ENCODE data around the gene PPP1R2B.
A peak's percentile ranks its signal among the peaks of the same experiment; 100 is the strongest.
"Not testable (repeated sequence)": the region's sequence is repeated elsewhere in the genome, so short reads cannot be mapped to it uniquely, and the experiment has no call there.

Gene PPP1R2B

DNA sequence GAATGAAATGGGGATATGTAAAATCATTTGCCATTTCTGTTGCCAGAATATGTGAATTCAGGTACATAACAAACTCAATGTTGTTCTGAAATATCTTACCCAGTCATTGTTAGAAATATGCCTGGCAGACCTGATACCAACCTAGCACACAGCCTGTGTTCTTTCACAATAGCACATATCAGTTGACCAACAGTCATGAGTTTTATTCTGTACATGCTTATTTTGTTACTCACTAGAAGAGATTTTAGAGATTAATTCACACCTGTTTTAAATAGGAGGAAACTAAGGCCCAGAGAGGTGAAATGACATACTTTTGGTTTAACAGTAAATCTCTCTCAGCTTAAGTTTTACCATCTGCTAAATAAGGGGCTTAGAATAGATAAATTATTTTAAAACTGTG lies 8.4 kb upstream of the PPP1R2B start:
- no peak overlapping the region for H3K4me3 Mint-ChIP-seq

GRCh38 chr5:156846914-156847313 lies 3.2 kb upstream of the PPP1R2B start:
- Mint-ChIP-seq H3K9me3 (peaks cover 8% of the 10 kb centered on the region), H3K27ac (no peak overlapping the region), H3K4me3 (no peak overlapping the region), H3K36me3 (no peaks in the 10 kb centered on the region), H3K27me3 (peaks cover 27% of the 10 kb centered on the region), H3K4me1 (no peaks in the 10 kb centered on the region)
- no peak for ATAC-seq

More for the DNA sequence above, 8.4 kb upstream of the PPP1R2B start:
- Mint-ChIP-seq H3K27ac (no peak overlapping the region), H3K27me3 (peaks cover 11% of the 10 kb centered on the region), H3K4me1 (no peaks in the 10 kb centered on the region), H3K9me3 (no peaks in the 10 kb centered on the region), H3K36me3 (no peaks in the 10 kb centered on the region)
- no peak for ATAC-seq

- H3K4me3 Mint-ChIP-seq, result not testable (repeated sequence)
These were observed 1.6 kb upstream of the PPP1R2B start for GRCh38 chr5:156848447-156848846.

DNA sequence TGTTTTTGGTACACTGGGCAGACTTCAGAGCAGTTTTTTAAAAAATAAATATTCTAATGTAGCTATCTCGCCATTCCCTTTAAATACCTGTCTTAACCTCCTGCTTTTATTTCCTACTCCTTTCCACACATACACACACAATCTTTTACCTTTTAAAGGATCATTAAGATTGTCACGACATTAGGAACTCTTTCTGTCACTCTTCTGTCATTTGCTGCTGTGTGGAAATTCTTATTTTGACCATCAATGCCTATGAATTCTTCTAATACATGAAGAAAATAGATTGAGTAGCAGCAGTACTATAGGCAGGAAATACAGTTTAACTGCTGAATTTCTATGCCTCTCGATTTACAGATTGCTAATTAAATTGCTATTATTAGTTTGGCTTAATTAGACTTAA lies 1.8 kb downstream of the PPP1R2B start:
- Mint-ChIP-seq H3K4me3 (no peak overlapping the region), H3K9me3 (peaks cover 22% of the 10 kb centered on the region), H3K4me1 (no peaks in the 10 kb centered on the region), H3K27me3 (peaks cover 48% of the 10 kb centered on the region), H3K36me3 (peaks cover 6% of the 10 kb centered on the region), H3K27ac (no peak overlapping the region)
- no peak for ATAC-seq

More at GRCh38 chr5:156848447-156848846, 1.6 kb upstream of the PPP1R2B start:
- not testable (repeated sequence) for H3K4me1 Mint-ChIP-seq, H3K36me3 Mint-ChIP-seq, H3K9me3 Mint-ChIP-seq, ATAC-seq, H3K27ac Mint-ChIP-seq
- H3K27me3 Mint-ChIP-seq, result peaks cover 28% of the 10 kb centered on the region

- H3K27me3 Mint-ChIP-seq, result peaks cover 39% of the 10 kb centered on the region
- H3K36me3 Mint-ChIP-seq, H3K4me3 Mint-ChIP-seq, H3K4me1 Mint-ChIP-seq, ATAC-seq, H3K27ac Mint-ChIP-seq: not testable (repeated sequence)
- peaks cover 19% of the 10 kb centered on the region for H3K9me3 Mint-ChIP-seq
These were observed 3.0 kb downstream of the PPP1R2B start for GRCh38 chr5:156853055-156853454.

DNA sequence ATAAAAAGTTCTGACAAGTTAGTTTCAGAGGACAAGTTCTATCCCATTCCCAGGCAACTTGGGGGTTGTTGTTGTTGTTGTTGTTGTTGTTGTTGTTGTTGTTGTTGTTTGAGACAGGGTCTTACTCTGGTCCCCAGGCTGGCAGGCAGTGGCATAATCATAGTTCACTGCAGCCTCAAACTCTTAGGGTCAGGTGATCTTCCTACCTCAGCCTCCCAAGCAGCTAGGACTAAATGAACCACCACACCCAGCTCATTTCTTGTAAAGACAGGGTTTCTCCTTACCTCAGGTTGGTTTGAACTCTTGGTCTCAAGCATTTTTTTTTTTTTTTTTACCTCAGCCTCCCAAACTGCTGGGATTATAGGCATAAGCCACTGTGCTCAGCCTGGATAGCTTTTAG lies 15.3 kb downstream of the PPP1R2B start:
- ATAC-seq, result no peak
- H3K36me3 Mint-ChIP-seq, result no peaks in the 10 kb centered on the region
- no peak overlapping the region for H3K27ac Mint-ChIP-seq
- H3K4me1 Mint-ChIP-seq, result no peaks in the 10 kb centered on the region
- H3K9me3 Mint-ChIP-seq, result peaks cover 2% of the 10 kb centered on the region
- H3K27me3 Mint-ChIP-seq, result no peaks in the 10 kb centered on the region
- no peak overlapping the region for H3K4me3 Mint-ChIP-seq

DNA sequence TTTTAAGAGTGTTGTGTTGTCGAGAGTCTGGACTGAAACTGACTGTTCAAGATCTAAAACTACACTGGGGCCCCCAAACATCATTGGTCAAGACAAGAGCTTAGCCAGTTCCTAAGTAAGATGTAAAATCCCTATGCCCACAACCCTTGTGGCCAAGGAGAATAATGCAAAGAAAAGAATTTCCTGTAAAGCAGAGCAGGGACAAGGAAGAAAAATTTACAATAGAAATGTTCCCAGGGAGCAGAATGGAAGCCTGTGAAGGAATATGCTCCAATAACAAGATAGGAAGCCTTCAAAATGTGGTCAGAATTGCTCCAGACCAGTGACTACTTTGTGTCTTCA lies 20.4 kb downstream of the PPP1R2B start:
- Mint-ChIP-seq H3K27me3 (peaks cover 6% of the 10 kb centered on the region), H3K27ac (no peak overlapping the region), H3K9me3 (peaks cover 19% of the 10 kb centered on the region), H3K4me3 (no peak overlapping the region), H3K4me1 (no peaks in the 10 kb centered on the region), H3K36me3 (no peaks in the 10 kb centered on the region)
- no peak for ATAC-seq

DNA sequence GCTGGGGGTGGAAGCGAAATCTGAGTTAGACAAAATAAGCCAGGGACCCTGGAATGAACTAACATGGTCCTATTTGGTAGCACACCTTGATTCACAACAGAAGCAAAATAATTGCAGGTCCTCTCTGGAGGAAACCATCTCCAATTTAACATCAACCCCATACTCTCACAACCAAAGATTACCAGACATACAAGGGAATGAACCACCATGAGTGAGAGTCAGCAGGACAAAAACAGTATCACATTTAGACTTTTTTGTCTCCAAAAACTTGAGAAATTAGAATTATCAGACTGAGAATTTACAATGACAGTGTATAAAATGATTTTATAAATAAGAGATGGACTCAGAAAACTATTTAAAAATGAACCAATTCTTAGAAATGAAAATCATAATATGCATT lies 21.1 kb downstream of the PPP1R2B start:
- no peak overlapping the region for H3K27ac Mint-ChIP-seq

DNA sequence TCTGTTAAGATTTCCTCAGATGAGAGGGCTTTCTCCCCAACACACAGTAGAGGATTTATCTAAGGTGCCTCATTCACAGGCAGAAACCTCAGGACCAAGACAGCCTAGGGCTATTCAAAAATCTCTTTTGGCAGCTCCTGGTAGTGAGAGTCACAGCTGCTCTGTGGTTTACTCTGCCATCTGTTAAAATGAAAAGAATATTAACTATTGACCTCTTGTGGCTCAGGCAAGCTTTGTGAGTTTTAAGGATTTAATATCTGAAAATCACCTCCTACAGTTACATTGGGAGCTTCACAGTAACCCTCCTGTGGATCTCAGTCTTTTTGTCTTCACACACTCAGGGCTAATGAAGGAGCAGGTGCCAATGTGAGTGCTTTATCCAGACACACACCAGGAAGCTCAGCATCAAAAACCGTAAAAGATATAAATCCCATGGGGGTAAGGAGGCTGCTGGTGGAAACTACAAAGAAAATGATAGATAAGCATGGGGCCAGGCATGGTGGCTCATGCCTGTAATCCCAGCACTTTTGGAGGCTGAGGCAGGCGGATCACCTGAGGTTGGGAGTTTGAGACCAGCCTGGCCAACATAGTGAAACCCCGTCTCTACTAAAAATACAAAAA lies 29.7 kb downstream of the PPP1R2B start:
- no peak for ATAC-seq
- H3K36me3 Mint-ChIP-seq, result no peaks in the 10 kb centered on the region
- H3K27ac Mint-ChIP-seq, result no peak overlapping the region
- no peak overlapping the region for H3K4me3 Mint-ChIP-seq
- H3K9me3 Mint-ChIP-seq, result no peaks in the 10 kb centered on the region
- H3K4me1 Mint-ChIP-seq, result no peaks in the 10 kb centered on the region
- peaks cover 29% of the 10 kb centered on the region for H3K27me3 Mint-ChIP-seq

More for the DNA sequence above, 21.1 kb downstream of the PPP1R2B start:
- Mint-ChIP-seq H3K27me3 (peaks cover 8% of the 10 kb centered on the region), H3K4me3 (no peak overlapping the region), H3K4me1 (no peaks in the 10 kb centered on the region), H3K36me3 (no peaks in the 10 kb centered on the region), H3K9me3 (peaks cover 19% of the 10 kb centered on the region)
- no peak for ATAC-seq

DNA sequence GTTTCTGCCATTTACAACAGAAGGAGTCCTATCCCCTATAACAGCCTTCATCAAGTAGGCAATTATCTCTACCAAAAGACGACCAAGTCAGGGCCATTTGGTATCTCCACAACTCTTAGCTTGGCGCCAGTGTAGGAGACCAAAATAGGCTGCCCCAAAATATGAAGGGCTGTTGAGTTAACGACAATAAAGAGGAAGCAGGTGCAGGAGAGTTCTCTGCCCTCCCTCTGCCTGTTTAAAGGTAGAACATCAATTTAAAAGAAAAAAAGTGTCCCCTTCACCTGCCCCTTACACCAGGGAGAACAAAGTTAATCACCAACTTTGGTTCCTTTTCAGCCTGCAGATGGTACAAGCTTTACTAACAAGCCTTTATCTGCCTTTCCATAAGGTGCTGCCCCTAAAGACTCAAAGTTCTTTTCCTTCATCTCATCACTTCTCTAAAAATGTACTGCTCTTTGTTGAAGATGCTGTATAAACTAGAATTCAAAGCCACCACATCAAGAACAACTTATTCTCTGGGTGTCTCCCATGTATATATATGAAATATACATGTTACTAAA lies 33.3 kb downstream of the PPP1R2B start:
- ATAC-seq, result no peak
- Mint-ChIP-seq H3K27me3 (peaks cover 15% of the 10 kb centered on the region), H3K4me1 (no peaks in the 10 kb centered on the region), H3K36me3 (no peaks in the 10 kb centered on the region), H3K27ac (no peak overlapping the region), H3K4me3 (no peak overlapping the region), H3K9me3 (no peaks in the 10 kb centered on the region)

DNA sequence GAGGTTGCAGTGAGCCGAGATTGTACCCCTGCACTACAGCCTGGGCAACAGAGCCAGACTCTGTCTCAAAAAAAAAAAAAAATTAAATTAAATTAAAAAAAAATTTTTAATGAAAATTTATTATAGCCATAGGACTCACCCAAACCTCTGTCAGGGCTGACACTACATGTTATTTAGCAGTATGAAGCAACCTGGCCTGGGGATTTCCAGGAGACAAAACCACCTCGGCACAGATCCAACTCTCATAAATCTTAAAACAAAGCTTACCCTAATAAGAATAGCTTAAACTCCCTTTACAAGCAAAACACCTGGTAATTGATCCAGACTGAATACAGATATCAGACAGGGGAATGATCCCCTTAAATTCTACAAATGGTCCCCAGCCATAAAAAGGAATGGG lies 38.4 kb downstream of the PPP1R2B start:
- Mint-ChIP-seq H3K4me1 (peaks cover 14% of the 10 kb centered on the region), H3K9me3 (no peaks in the 10 kb centered on the region), H3K27ac (no peak overlapping the region), H3K36me3 (no peaks in the 10 kb centered on the region), H3K4me3 (no peak overlapping the region), H3K27me3 (no peaks in the 10 kb centered on the region)
- ATAC-seq, result no peak

GRCh38 chr5:156892223-156892622 lies 42.1 kb downstream of the PPP1R2B start:
- H3K36me3 Mint-ChIP-seq, result no peaks in the 10 kb centered on the region
- ATAC-seq, result no peak
- peaks cover 19% of the 10 kb centered on the region for H3K4me1 Mint-ChIP-seq
- H3K27ac Mint-ChIP-seq, result peak overlapping the region; percentile 40
- H3K27me3 Mint-ChIP-seq, result no peaks in the 10 kb centered on the region
- no peaks in the 10 kb centered on the region for H3K9me3 Mint-ChIP-seq
- H3K4me3 Mint-ChIP-seq, result no peak overlapping the region

- no peaks in the 10 kb centered on the region for H3K9me3 Mint-ChIP-seq
- peak overlapping the region; percentile 40 for H3K27ac Mint-ChIP-seq
- no peak for ATAC-seq
- H3K27me3 Mint-ChIP-seq, result no peaks in the 10 kb centered on the region
- H3K36me3 Mint-ChIP-seq, result no peaks in the 10 kb centered on the region
- H3K4me1 Mint-ChIP-seq, result peaks cover 19% of the 10 kb centered on the region
- H3K4me3 Mint-ChIP-seq, result no peak overlapping the region
These were observed 42.8 kb downstream of the PPP1R2B start for GRCh38 chr5:156892864-156893263.

GRCh38 chr5:156893517-156893916 lies 43.4 kb downstream of the PPP1R2B start:
- peak overlapping the region; percentile 40 for H3K27ac Mint-ChIP-seq
- H3K36me3 Mint-ChIP-seq, result no peaks in the 10 kb centered on the region
- no peaks in the 10 kb centered on the region for H3K9me3 Mint-ChIP-seq
- peak; percentile 66 for ATAC-seq
- H3K4me1 Mint-ChIP-seq, result peaks cover 19% of the 10 kb centered on the region
- H3K27me3 Mint-ChIP-seq, result no peaks in the 10 kb centered on the region
- no peak overlapping the region for H3K4me3 Mint-ChIP-seq

GRCh38 chr5:156896546-156896945 lies 46.5 kb downstream of the PPP1R2B start:
- no peak for ATAC-seq
- no peak overlapping the region for H3K4me3 Mint-ChIP-seq
- H3K4me1 Mint-ChIP-seq, result peaks cover 19% of the 10 kb centered on the region
- no peaks in the 10 kb centered on the region for H3K9me3 Mint-ChIP-seq
- no peaks in the 10 kb centered on the region for H3K27me3 Mint-ChIP-seq
- no peaks in the 10 kb centered on the region for H3K36me3 Mint-ChIP-seq
- H3K27ac Mint-ChIP-seq, result no peak overlapping the region

Data from stimulated activated memory B cell treated with anti-CD40 and anti-IgM and Interleukin-4, amounts not matched to agents 10 μg/mL and 1 μg/mL and 100 μg/mL, for 72 hours (primary cell).